H9 (cell line): ENCODE results near the gene SLAMF1. TPM values are rescaled to one million over a fixed set of nuclear protein-coding genes. Genes with fewer than 3 reads are reported as not detected.

Source experiments
- DNase-seq: peaks from one replicate; pipeline ENCODE4 v3.0.0-alpha.2; 2017
- H2AFZ ChIP-seq: one replicate; pipeline ENCODE4 v1.6.1; 2013; ENCODE audit warnings: mild to moderate bottlenecking, low read length, control low read depth, moderate library complexity
- H2AK5ac ChIP-seq: 2 replicates; pipeline ENCODE4 v1.6.1; 2013; ENCODE audit warnings: low read length, control low read depth, mixed read lengths; ENCODE audit not compliant: insufficient read length
- H2BK120ac ChIP-seq: one replicate; pipeline ENCODE4 v1.6.1; 2013; ENCODE audit warnings: low read depth, mild to moderate bottlenecking, low read length, control low read depth, inconsistent platforms; ENCODE audit not compliant: poor library complexity, severe bottlenecking
- H2BK12ac ChIP-seq: 2 replicates; pipeline ENCODE4 v1.6.1; 2013; ENCODE audit warnings: low read length, control low read depth, mixed read lengths, low read depth; ENCODE audit not compliant: insufficient read length
- H2BK15ac ChIP-seq: 2 replicates; pipeline ENCODE4 v1.6.1; 2013; ENCODE audit warnings: low read depth, low read length, control low read depth
- H2BK20ac ChIP-seq: one replicate; pipeline ENCODE4 v1.6.1; 2013; ENCODE audit warnings: low read depth, mild to moderate bottlenecking, low read length, control low read depth, inconsistent platforms; ENCODE audit not compliant: poor library complexity, severe bottlenecking
- H2BK5ac ChIP-seq: 2 replicates; pipeline ENCODE4 v1.6.1; 2013; ENCODE audit warnings: low read length, control low read depth, mixed read lengths; ENCODE audit not compliant: insufficient read length
- H3K14ac ChIP-seq: 2 replicates; pipeline ENCODE4 v1.6.1; 2013; ENCODE audit warnings: low read length, control low read depth; ENCODE audit not compliant: insufficient read depth
- H3K18ac ChIP-seq: 2 replicates; pipeline ENCODE4 v1.6.1; 2013; ENCODE audit warnings: low read depth, mild to moderate bottlenecking, mixed read lengths, low read length, control low read depth; ENCODE audit not compliant: insufficient read length
- H3K23ac ChIP-seq: 2 replicates; pipeline ENCODE4 v1.6.1; 2013; ENCODE audit warnings: low read length, control low read depth, mixed read lengths, low read depth; ENCODE audit not compliant: insufficient read length
- H3K23me2 ChIP-seq: 2 replicates; pipeline ENCODE4 v1.6.1; 2013; ENCODE audit warnings: low read depth, mild to moderate bottlenecking, mixed read lengths, low read length, control low read depth; ENCODE audit not compliant: insufficient read length, poor library complexity, severe bottlenecking
- H3K27ac ChIP-seq: 2 replicates; pipeline ENCODE4 v1.5.1; 2013; ENCODE audit warnings: low read length, control low read depth, mixed read lengths, low read depth; ENCODE audit not compliant: insufficient read length
- H3K27me3 ChIP-seq: 2 replicates; pipeline ENCODE4 v1.6.1; 2013; ENCODE audit warnings: low read length, control low read depth, inconsistent platforms; ENCODE audit not compliant: insufficient read depth
- H3K4ac ChIP-seq: 2 replicates; pipeline ENCODE4 v1.6.1; 2013; ENCODE audit warnings: low read depth, mild to moderate bottlenecking, control low read depth, inconsistent platforms, low read length, moderate library complexity
- H3K4me1 ChIP-seq: 2 replicates; pipeline ENCODE4 v1.6.1; 2013; ENCODE audit warnings: low read length, control low read depth, inconsistent platforms; ENCODE audit not compliant: insufficient read depth
- H3K4me2 ChIP-seq: 2 replicates; pipeline ENCODE4 v1.6.1; 2013; ENCODE audit warnings: low read length, control low read depth, mixed read lengths; ENCODE audit not compliant: insufficient read length, insufficient read depth
- H3K56ac ChIP-seq: 2 replicates; pipeline ENCODE4 v1.6.1; 2013; ENCODE audit warnings: low read depth, mild to moderate bottlenecking, mixed read lengths, low read length, control low read depth; ENCODE audit not compliant: insufficient read length
- H3K79me1 ChIP-seq: 2 replicates; pipeline ENCODE4 v1.6.1; 2013; ENCODE audit warnings: low read depth, mild to moderate bottlenecking, moderate library complexity, low read length, control low read depth, inconsistent platforms; ENCODE audit not compliant: insufficient read depth, poor library complexity, severe bottlenecking
- H3K79me2 ChIP-seq: 2 replicates; pipeline ENCODE4 v1.6.1; 2013; ENCODE audit warnings: low read length, control low read depth, inconsistent platforms; ENCODE audit not compliant: insufficient read depth
- H3K9ac ChIP-seq: 2 replicates; pipeline ENCODE4 v1.6.1; 2013; ENCODE audit warnings: low read length, control low read depth, mixed read lengths; ENCODE audit not compliant: insufficient read length; ENCODE audit errors: extremely low read depth
- H3K9me3 ChIP-seq: one replicate; pipeline ENCODE4 v1.6.1; 2013; ENCODE audit warnings: low read depth, low read length, inconsistent platforms; ENCODE audit not compliant: control insufficient read depth
- H3T11ph ChIP-seq: one replicate; pipeline ENCODE4 v1.6.1; 2013; ENCODE audit warnings: mild to moderate bottlenecking, low read length, control low read depth, inconsistent platforms
- H4K20me1 ChIP-seq: one replicate; pipeline ENCODE4 v1.6.1; 2013; ENCODE audit not compliant: control insufficient read depth, insufficient read length, insufficient read depth
- H4K5ac ChIP-seq: 2 replicates; pipeline ENCODE4 v1.6.1; 2013; ENCODE audit warnings: low read depth, mild to moderate bottlenecking, mixed read lengths, low read length, control low read depth; ENCODE audit not compliant: insufficient read length
- H4K8ac ChIP-seq: replicated peaks from 2 replicates; pipeline ENCODE4 v1.6.1; 2013; ENCODE audit warnings: low read length, control low read depth, mixed read lengths, low read depth; ENCODE audit not compliant: insufficient read length
- H4K91ac ChIP-seq: 2 replicates; pipeline ENCODE4 v1.6.1; 2013; ENCODE audit warnings: low read depth, mild to moderate bottlenecking, moderate library complexity, mixed read lengths, low read length, control low read depth; ENCODE audit not compliant: insufficient read length
- H3K27ac Mint-ChIP-seq, 3 experiments: 2 replicates in 2 of 3; 3 replicates in 1 of 3; pipeline ENCODE4 v1.8.0; 2020 to 2021; ENCODE audit warnings: mixed read lengths in 3 of 3, mild to moderate bottlenecking in 1 of 3, moderate library complexity in 1 of 3
- H3K27me3 Mint-ChIP-seq: 2 replicates; pipeline ENCODE4 v1.8.0; 2021; ENCODE audit warnings: low read depth, mild to moderate bottlenecking, moderate library complexity, mixed read lengths
- H3K36me3 Mint-ChIP-seq, 3 experiments: 2 replicates in 2 of 3; 3 replicates in 1 of 3; pipeline ENCODE4 v1.8.0; 2020 to 2021; ENCODE audit warnings: low read depth in 3 of 3, mixed read lengths in 3 of 3; ENCODE audit not compliant: insufficient read depth in 1 of 3
- H3K4me1 Mint-ChIP-seq, 2 experiments: 2 replicates each; pipeline ENCODE4 v1.8.0; 2020; ENCODE audit warnings: mixed read lengths in 2 of 2
- H3K4me3 Mint-ChIP-seq, 2 experiments: 2 replicates in 1 of 2; 3 replicates in 1 of 2; pipeline ENCODE4 v1.8.0; 2020 to 2021; ENCODE audit warnings: mild to moderate bottlenecking in 2 of 2, mixed read lengths in 2 of 2, moderate library complexity in 1 of 2
- H3K9me3 Mint-ChIP-seq, 2 experiments: 2 replicates in 1 of 2; 3 replicates in 1 of 2; pipeline ENCODE4 v1.8.0; 2020; ENCODE audit warnings: mild to moderate bottlenecking in 2 of 2, mixed read lengths in 2 of 2, moderate library complexity in 1 of 2
- CTCF ChIP-seq: fragments of 200-600 bp; sonication (generic); conservative IDR thresholded peaks from 3 replicates; pipeline ENCODE4 v1.8.0; 2021; ENCODE audit warnings: antibody characterized with exemption, mild to moderate bottlenecking
- WGBS: extraction: QIAGEN DNeasy Blood & Tissue Kit; methylation state at CpG from one replicate; pipeline ENCODE4 v1.1.7; 2013; ENCODE audit warnings: missing lambda C conversion rate, low lambda C conversion rate, mixed read lengths; ENCODE audit not compliant: insufficient read length; ENCODE audit errors: extremely low coverage; 5-methylcytosine and 5-hydroxymethylcytosine counted together
- total RNA-seq: library from RNA; stranded (reverse); gene quantifications from 2 replicates; pipeline ENCODE4 v1.2.1, GENCODE V29; 2021

The SLAMF1 gene
- total RNA-seq, 1 experiment from 2014 or later, result not detected

- Histone ChIP-seq H3K27ac (no peak overlapping the region), H2AFZ (no peak overlapping the region), H2BK5ac (no peak overlapping the region), H2AK5ac (no peak overlapping the region), H3K27me3 (no peaks in the 10 kb centered on the region), H3T11ph (no peak overlapping the region), H4K5ac (no peak overlapping the region), H4K8ac (no peak overlapping the region), H3K9me3 (no peaks in the 10 kb centered on the region), H3K79me2 (no peaks in the 10 kb centered on the region), H4K91ac (no peak overlapping the region), H2BK15ac (no peak overlapping the region), H3K56ac (no peak overlapping the region), H3K79me1 (no peaks in the 10 kb centered on the region), H2BK20ac (no peak overlapping the region), H3K4me1 (no peaks in the 10 kb centered on the region; the same call in 1 of the 2 replicates), H4K20me1 (no peaks in the 10 kb centered on the region), H3K23me2 (no peaks in the 10 kb centered on the region), H3K23ac (no peak overlapping the region), H3K4me2 (no peak overlapping the region), H2BK120ac (no peak overlapping the region), H3K14ac (no peak overlapping the region), H3K9ac (no peak overlapping the region), H3K4ac (no peak overlapping the region), H3K18ac (no peak overlapping the region), H2BK12ac (no peak overlapping the region)
- no peak overlapping the region for H3K27ac Mint-ChIP-seq
- H3K9me3 Mint-ChIP-seq, result no peaks in the 10 kb centered on the region; a peak in 1 of 5 replicates
- DNase-seq, result no peak
- no CpG with 5 or more reads among the region's 5 CpGs for WGBS
- H3K36me3 Mint-ChIP-seq, result no peaks in the 10 kb centered on the region
- H3K4me3 Mint-ChIP-seq, result no peak overlapping the region
- H3K27me3 Mint-ChIP-seq, result peaks cover 6% of the 10 kb centered on the region; the same call in 1 of the 2 replicates
- H3K4me1 Mint-ChIP-seq, result peaks cover 4% of the 10 kb centered on the region in 2 experiments
- TF ChIP-seq CTCF, result no peak
These were observed 3.7 kb downstream of the SLAMF1 start for GRCh38 chr1:160643138-160643537.
